GM21390 (cell line): Measurements from ENCODE around the gene TNNC2.
"Not testable (repeated sequence)": the region's sequence is repeated elsewhere in the genome, so short reads cannot be mapped to it uniquely, and the experiment has no call there.

Experiments
- ATAC-seq: cut with Tn5 transposase; IDR thresholded peaks from one replicate; pipeline ENCODE4 v1.9.1; 2021; ENCODE audit not compliant: unreplicated experiment

TNNC2 gene

DNA sequence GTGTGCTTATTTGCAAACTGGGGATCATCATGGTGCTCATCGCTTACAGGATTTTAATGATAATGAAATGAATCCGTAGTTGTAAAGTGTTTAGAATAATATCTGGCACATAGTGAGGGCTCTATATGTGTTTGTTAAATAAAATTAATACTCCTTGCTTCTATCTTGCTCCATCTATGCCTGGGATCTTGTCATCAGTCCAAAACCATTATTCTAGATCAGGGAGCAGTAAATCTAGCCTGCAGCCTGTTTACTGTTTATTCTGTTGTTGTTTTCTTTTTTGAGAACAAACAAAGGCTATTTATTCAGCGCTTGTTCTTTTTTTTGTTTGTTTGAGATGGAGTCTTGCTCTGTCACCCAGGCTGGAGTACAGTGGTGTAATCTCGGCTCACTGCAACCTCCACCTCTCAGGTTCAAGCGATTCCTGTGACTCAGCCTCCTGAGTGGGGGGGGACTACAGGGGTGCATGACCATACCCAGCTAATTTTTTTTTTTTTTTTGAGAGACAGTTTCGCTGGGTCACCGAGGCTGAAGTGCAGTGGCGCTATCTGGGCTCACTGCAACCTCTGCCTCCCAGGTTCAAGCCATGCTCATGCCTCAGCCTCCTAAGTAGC lies 22.0 kb upstream of the TNNC2 start:
- ATAC-seq: no peak

DNA sequence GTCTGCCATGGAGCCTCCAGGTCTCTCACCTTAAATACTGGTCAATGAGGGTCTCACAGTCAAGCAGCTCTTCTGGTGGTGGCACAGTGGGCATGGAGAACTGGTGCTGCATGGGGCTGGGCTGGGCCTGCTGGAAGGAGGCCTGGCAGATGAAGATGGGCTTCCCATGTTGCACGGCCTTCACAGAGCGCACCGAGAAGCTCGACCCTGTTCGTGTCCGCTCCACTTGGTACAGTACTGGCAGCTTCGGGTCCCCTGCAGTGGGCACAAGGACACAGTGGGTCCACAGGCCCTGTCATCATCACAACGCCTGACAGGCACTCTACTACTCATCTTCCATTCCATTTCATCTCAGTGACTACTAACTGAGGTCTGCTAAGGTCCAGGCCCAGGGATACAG lies 21.3 kb upstream of the TNNC2 start:
- no peak for ATAC-seq

DNA sequence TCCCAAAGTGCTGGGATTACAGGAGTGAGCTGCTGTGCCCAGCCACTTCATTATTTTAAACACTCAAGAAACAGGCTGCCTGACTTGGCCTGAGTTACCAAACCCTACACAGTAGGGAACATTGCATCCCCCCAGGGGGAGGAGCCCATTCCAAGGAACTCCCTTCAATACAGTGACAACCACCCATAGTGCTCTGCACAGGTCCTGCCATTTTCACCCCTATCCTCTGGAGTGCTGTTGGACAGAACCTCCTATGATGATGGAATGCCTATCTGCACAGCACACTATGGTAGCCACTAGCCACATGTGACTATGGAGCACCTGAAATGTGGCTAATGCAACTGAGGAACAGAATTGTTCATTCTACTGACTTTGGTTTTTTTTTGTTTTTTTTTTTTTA lies 18.3 kb upstream of the TNNC2 start:
- ATAC-seq: no peak

DNA sequence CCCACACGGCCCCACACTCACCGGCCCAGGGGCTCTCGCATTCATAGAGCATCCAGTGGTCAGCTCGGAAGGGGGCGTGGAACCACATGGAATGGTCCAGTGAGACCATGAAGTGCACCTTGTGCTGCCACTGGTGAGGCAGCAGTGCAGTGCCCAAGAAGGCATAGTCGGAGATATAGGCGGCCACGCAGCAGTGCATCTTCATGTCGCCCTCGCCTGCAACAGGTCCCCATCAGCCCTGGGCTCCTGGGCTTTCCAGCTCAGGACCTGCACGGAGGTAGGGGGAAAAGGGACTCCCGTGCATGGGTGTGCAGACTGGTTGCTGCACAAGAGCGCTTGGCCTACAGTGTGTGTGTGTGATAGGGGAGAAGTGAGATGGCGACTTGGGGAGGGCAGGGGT lies 16.4 kb upstream of the TNNC2 start:
- ATAC-seq: no peak

DNA sequence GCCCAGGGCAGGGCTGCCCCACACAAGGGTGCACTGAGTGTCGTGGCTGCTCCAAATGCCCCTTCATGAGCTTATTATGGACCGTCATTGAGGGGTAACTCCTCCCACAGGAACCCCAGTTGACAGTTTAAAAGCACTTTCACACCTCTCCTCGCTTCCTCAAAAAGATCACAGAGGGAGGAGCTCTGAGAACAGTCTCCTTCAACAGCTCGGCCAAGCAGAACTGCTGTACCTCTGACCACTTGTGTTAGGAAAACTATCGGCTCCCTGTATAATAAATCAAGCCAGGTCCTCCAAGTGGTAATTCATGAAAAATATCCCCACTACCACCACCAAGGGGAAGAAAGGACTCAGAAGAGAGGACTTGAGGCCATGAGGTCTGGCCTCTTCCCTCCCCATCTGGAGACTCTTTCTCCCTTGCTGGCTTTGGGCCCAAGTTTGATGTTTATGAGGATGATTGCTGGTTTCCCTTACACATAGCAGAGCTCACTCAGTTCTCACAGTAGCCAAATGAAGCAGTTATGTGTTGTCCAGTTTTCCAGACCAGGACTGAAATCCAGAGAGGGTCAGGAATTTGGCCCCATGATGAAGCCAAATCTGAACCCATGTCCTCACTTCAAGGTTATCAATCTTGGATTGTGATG lies 15.2 kb upstream of the TNNC2 start:
- peak; percentile 81 for ATAC-seq

DNA sequence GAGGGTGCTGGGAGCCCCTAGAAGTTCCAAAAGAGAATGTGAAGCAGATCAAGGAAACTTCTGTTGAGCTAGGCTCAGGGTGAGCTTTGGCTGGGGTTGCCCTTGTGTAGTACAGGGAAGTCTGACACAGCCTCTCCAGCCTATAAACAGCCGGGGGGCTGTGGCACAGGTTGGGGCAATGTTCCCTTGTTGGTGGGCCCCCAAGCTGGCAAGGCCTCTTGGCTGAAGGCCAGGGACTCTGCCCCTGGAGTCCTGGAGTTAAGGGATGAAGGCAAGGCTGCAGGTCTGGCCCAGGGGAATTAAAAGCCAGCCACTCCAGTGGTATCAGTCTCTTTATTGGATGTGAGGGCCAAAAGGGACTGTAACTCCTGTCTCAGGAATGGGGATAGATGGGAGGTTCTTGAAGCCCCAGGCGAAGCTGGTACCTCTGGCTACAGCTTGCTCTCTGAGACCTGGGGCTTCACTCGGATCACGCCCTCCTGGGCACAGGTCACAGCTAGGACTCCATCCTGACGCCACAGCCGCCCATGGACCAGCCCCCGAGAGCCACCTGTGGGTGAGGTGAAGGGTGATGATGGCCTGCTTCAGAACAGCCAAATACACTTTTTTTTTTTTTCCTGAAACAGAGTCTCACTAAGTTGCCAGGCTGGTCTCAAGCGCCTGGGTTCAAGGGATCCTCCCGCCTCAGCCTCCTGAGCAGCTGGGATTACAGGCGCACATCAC lies 14.5 kb upstream of the TNNC2 start:
- ATAC-seq: no peak

DNA sequence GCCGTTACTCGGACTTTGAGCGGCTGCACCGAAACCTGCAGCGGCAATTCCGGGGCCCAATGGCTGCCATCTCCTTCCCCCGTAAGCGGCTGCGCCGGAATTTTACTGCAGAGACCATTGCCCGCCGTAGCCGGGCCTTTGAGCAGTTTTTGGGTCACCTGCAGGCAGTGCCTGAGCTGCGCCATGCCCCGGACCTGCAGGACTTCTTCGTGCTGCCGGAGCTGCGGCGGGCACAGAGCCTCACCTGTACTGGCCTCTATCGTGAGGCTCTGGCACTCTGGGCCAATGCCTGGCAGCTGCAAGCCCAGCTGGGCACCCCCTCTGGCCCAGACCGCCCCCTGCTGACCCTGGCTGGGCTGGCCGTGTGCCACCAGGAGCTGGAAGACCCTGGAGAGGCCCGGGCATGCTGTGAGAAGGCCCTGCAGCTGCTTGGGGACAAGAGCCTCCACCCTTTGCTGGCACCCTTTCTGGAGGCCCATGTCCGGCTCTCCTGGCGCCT lies 13.6 kb upstream of the TNNC2 start:
- ATAC-seq: no peak

DNA sequence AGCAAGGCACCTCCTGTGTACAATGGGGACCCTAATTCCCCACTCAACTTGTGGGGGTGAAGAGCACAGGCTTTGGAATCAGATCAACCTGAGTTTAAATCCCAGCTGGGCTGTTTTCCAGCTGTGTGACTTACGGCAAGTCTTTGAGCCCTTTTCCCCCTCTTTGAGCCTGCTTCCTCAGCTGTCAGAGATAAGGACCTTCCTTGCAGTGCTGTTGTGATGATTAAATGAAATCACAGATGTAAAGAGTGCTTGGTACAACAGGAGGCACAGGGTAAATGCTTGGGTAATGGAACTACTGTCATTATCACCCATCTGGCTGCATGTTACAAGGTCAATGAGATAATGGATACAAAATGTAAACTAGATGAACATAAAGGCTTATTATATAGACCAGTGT lies 9.7 kb upstream of the TNNC2 start:
- no peak for ATAC-seq

DNA sequence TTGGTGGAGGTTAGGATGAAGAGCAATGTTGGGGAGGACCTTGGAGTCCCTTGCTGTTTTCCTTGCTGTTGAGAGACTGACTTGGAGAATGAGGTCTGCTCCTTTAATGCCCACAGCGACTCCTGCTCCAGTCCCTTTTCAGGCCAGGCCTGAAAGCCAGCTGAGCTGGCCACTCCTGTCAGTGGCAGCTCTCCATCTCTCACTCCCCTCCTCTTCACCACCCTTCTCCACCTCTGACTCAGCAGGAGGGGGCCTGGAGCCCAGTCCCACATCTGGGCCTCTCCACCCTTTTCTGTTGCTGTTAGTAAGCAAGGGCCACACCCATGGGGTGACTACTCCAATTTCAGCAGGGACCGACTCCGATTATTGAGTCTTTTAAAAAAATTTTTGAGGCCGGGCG lies 8.7 kb upstream of the TNNC2 start:
- ATAC-seq: no peak

DNA sequence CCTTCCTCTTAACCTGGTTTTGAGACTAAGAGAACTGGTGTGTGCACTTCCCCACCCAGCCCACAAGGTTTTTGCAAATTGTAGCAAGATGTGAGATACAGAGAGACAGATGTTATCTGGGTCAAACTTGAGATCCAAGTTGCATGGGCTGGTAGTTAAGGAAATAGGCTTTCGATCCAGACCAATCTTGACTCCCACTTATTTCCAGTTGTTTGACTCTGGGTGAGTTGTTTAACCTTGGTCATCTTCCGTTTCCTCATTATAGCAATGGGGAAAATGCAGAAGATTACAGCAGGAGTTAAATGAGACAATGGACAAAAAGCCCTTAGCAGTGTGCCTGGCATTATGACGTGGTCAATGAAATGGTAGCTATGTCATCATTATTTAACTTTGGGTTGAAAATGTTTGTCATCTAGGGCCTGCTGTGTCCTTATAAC lies 8.2 kb upstream of the TNNC2 start:
- ATAC-seq: no peak

DNA sequence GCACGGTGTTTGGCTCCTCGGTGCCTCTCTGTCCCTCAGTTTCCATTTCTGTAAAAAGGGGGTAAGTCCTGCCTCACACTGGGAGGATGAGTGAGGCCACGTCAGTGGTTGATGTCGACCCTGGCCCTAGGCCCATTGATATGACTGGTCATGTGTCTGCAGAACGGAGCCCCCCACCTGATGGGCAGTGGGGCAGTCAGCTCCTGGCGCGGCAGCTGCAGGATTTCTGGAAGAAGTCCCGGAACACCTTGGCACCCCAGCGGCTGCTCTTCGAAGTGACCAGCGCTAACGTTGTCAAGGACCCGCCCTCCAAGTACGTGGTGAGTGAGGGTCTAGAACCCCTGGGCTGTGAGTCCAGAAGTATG lies 7.7 kb upstream of the TNNC2 start:
- ATAC-seq: no peak

DNA sequence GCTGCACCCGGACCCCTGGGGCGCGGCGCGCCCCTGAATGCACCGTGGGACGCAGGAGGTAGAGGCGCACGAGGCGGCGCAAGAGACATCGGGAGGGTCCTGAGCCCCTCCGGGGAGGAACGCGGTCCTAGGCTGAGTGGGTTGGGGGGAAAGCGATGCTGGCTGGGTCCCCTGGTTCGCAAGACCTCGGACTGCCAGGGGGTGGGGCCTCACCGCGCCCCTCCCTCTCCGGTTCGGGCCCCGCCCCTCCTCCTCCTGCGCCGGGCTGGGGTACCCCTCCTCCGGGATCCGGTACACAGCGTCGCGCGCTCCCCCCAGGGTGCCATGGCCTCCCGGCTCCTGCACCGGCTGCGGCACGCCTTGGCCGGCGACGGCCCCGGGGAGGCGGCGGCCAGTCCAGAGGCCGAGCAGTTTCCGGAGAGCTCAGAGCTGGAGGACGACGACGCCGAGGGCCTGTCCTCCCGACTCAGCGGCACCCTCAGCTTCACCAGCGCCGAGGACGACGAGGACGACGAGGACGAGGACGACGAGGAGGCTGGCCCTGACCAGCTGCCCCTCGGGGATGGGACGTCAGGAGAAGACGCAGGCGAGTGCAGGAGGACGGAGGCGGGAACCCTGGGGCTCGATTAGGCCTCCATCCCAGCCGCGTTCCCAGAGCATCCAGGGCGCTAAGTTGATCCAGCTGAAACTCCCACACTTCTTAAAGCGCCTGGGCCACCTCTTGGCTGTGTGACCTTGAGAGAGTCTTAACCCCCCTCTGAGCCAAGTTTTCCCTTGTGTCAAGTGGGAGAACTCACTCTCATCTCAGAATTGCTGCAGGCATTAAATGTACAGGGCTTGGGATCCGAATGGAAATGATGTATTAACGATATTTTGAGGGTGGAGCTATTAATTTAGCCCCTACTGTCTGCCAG lies 7.0 kb upstream of the TNNC2 start:
- no peak for ATAC-seq

DNA sequence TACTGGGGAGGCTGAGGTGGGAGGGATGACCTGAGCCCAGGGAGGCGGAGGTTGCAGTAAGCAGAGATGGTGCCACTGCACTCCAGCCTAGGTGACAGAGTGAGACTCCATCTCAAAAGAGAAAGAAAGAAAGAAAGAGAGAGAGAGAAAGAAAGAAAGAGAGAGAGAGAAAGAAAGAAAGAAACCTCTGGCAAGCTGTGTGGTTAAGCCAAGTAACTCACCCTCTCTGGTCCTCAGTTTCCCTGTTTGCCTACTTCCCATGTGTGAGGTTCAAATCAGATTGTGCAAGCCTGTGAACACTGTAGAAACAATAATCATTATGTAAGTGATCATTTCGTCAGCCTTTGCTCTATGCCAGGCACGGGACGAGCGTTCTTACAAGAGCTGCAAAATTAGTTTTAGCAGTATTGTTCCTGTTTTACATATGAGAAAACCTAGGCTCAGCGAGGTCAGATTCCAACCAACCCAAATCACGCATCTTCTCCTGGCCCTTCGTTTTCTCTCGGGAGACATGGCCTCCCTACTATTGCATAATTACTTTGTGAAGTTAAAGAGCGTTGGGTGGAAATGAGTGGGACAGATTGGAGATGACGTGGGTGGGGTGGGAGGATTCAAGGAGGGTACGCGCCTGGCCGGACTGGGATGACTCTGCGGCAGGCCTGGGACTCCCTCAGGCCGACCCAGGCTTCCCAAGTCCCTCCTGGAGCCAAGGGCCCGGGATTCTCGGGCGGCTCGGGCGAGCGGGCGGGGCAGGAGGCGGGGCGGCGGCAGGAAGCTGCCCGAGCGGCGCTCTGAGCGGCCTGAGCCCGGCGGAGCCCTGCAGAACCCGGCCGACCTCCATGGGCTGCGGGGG lies 6.1 kb upstream of the TNNC2 start, which contains the start of gene SNX21:
TSS of gene SNX21 (plus strand) at position 770 of the 853 bp plus-strand sequence. CDS start 121 bp downstream, outside the sequence.
- ATAC-seq: no peak

DNA sequence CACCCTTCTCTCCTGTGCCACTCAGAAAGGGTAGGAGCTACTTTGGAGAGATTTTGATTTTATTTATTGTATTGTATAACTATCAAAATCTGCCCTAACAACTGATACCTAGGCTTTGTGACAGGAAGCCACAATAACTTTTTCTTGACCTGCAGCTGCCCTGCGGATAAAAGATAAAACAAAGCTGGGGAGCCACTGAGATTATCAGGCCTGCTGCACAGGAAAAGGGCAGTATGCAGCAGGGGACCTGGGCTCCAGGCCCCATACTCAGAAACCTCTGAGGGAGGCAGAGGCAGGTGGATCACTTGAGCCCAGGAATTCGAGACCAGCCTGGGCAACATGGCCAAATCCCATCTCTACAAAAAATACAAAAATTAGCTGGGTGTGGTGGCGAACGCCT lies 5.5 kb upstream of the TNNC2 start:
- ATAC-seq: no peak

DNA sequence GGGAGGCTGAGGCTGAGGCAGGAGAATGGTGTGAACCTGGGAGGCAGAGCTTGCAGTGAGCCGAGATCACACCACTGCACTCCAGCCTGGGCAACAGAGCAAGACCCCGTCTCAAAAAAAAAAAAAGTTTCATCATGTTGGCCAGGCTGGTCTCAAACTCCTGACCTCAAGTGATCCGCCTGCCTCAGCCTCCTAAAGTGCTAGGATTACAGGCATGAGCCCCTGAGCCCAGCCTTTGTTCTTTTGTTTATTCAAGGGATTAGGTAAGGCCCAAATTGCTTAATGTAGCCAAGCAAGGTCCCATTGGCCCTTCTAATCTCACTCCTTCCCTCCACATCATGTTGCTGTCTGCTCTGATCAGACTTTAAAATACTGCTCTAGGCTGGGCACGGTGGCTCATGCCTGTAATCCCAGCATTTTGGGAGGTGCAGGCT lies 2.6 kb upstream of the TNNC2 start:
- not testable (repeated sequence) for ATAC-seq

DNA sequence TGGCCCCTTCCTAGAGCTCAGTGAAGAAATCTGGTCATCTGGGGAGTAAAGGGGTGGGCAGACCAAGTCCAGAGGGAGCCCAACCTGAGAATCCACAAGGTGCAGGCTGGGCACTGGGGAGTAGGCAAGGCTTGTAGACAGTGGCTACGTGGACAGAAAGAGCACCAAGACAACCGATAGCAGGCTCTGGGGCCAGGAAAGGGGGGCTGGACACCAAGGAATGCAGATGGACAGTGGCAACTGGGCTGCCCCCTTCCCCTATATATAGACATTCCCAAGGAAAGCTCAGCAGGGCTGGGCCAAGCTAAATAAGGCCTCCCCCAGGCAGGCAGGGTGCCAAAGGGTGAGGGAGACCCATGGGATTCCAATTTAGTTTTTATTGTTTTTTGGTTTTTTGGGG lies 1.5 kb upstream of the TNNC2 start:
- no peak for ATAC-seq

DNA sequence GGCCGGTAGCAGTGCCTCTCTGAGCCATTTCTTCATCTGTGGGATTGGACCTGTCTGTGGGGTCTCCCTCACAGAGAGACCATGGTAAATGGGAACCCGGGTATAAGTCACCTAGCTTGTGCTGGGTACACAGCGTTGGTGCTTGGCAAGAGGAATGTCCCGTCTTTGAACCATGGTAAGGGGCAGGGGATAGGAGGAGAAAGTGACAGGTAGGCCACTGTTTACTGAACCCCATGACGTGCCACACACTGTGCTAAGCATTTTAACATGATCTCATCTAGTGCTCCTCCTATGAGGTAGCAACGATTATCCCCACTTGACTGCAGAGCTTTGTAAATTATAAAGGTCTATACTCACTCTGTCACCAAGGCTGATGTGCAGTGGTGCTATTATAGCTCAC lies 600 bp upstream of the TNNC2 start:
- no peak for ATAC-seq

DNA sequence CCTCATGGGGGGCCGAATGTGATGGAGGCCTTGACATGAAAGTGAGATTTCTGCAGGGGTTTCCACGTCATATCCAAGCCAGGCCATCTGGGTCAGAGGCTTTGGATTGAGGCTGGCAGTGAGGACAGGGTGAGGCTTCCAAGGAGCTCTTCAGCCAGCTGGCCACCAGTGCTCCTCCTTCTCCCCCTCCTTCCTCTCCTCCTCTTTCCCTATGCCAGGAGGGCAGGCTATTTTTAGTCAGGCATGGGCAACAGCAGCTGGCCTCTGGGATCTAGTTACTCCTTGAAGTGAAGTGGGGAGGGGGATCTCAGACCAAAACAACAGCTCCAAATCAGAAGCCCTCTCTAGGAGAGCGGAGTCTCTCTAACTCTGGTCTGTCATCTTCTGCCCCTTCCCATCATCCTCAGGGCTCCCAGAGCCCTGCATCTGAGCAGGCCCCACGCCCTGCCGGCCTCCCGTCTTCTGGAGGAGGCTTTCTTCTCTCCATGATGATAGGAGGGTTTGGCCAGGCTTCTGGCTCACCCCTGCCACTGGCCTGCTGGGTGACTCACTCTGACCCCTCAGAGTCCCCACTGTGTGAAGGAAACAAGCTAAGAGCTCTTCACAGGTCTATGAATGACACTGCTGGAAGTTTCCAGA lies 612 bp downstream of the TNNC2 start:
- no peak for ATAC-seq

DNA sequence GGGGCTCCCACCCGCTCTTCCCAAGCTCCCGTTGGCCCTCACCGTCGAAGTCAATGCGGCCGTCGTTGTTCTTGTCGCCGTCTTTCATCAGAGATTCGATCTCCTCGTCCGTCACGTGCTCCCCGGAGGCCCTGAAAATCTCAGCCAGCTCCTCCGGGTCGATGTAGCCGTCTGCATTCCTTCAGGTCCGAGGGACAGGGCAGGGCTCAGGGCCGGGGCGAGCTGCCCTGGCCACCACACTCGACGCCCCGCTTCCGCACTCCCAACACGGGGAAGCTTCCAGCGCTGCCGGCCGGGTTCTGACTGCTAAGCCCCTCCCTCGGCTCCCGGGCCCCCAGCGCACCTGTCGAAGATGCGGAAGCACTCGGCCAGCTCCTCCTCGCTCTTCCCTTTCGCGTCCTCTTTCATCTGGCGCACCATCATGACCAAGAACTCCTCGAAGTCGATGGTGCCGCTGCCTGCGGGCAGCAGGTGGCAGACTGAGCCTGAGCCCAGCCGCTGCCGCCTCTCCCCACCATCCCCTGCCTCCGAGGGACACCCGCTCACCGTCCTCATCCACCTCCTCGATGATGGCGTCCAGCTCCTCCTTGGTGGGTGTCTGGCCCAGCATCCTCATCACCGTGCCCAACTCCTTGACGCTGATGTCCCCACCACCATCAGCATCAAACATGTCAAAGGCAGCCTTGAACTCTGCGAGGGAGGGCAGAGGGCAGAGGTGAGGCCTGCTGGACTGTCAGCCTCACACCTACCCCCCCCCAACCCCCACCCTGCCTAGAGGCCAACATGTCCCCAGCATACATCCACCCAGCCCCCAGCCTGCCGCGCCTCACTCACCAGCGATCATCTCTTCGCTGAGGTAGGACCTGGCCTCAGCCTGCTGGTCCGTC lies 2.9 kb downstream of the TNNC2 start:
- no peak for ATAC-seq
